ENCODE results near the gene C8B. TPM values are rescaled to one million over a fixed set of nuclear protein-coding genes. Genes with fewer than 3 reads are reported as not detected.

The C8B gene
- total and polyA plus RNA-seq, 2 donors (not counting 1 experiment from before 2014, with no cell fraction given) = not detected

GRCh38 chr1:56958526-56958925 is 7.3 kb downstream of the C8B start:
- no peak overlapping the region for H3K27ac Mint-ChIP-seq
- H3K4me3 ChIP-seq (ENCODE audit: control extremely low read depth in 1 of 5, extremely low read depth in 1 of 5, insufficient read depth in 1 of 5, low read depth in 2 of 5, low read length in 4 of 5) = no peak overlapping the region
- H3K79me2 ChIP-seq (ENCODE audit: control insufficient read depth, insufficient read depth, low read length) = no peaks in the 10 kb centered on the region
- H3K4me2 ChIP-seq (replicated peaks; ENCODE audit: low read depth, low read length, poor library complexity, severe bottlenecking) = no peak overlapping the region
- no peak overlapping the region for H3K27ac ChIP-seq (ENCODE audit: low read length in 2 of 2)
- TF ChIP-seq EZH2 (IDR thresholded peaks at IDR 0.05; ENCODE audit: borderline replicate concordance, insufficient read depth, low read depth, low read length, poor library complexity, severe bottlenecking) (no peak), CTCF (IDR thresholded peaks at IDR 0.05) (no peak)
- intact Hi-C loops (cut with micrococcal nuclease) = no loop called here
- DNase-seq (no peak), ATAC-seq (ENCODE audit: low read depth) (no peak)
- ChIA-PET POLR2A (no interaction called here), CTCF (no interaction called here)
- no peaks in the 10 kb centered on the region for H3K9me3 ChIP-seq (ENCODE audit: control extremely low read depth in 1 of 3, control insufficient read depth in 2 of 3, insufficient read depth in 1 of 3, low read length in 2 of 3)
- no peak overlapping the region for H3K4me3 Mint-ChIP-seq
- H3K9ac ChIP-seq (ENCODE audit: low read length) = no peak overlapping the region
- no peaks in the 10 kb centered on the region for H3K9me3 Mint-ChIP-seq (ENCODE audit: insufficient read depth)
- no peaks in the 10 kb centered on the region for H3K4me1 ChIP-seq (ENCODE audit: control insufficient read depth in 2 of 2, insufficient read depth in 2 of 2, low read length in 2 of 2)
- WGBS (ENCODE audit: insufficient coverage) = no CpG with 5 or more reads among the region's 2 CpGs
- no peaks in the 10 kb centered on the region for H4K20me1 ChIP-seq (ENCODE audit: control insufficient read depth, insufficient read depth, low read length, poor library complexity, severe bottlenecking)
- no peak overlapping the region for H2AFZ ChIP-seq (ENCODE audit: insufficient read depth, low read depth, low read length, poor library complexity, severe bottlenecking)
- no peaks in the 10 kb centered on the region for H3K27me3 ChIP-seq (replicated peaks in 1 of 4; ENCODE audit: control extremely low read depth in 1 of 4, control insufficient read depth in 3 of 4, insufficient read depth in 4 of 4, low read length in 3 of 4)
- no peaks in the 10 kb centered on the region for H3K36me3 ChIP-seq (replicated peaks in 1 of 2; ENCODE audit: control extremely low read depth in 1 of 2, control insufficient read depth in 1 of 2, extremely low read depth in 1 of 2, insufficient read depth in 2 of 2, low read length in 1 of 2)
- H3K27me3 Mint-ChIP-seq = peaks cover 16% of the 10 kb centered on the region
- no peaks in the 10 kb centered on the region for H3K4me1 Mint-ChIP-seq

- CTCF ChIA-PET = no interaction called here
- 81% methylated on average over 2 of the region's 3 CpGs for WGBS (ENCODE audit: insufficient coverage)
- H3K27me3 Mint-ChIP-seq = peaks cover 16% of the 10 kb centered on the region
Measured at GRCh38 chr1:56957931-56958330, 7.9 kb downstream of the C8B start.

More at GRCh38 chr1:56957931-56958330, 7.9 kb downstream of the C8B start:
- no peak overlapping the region for H3K4me3 Mint-ChIP-seq
- Histone ChIP-seq H3K36me3 (replicated peaks in 1 of 2; ENCODE audit: control extremely low read depth in 1 of 2, control insufficient read depth in 1 of 2, extremely low read depth in 1 of 2, insufficient read depth in 2 of 2, low read length in 1 of 2) (no peaks in the 10 kb centered on the region), H3K9me3 (ENCODE audit: control extremely low read depth in 1 of 3, control insufficient read depth in 2 of 3, insufficient read depth in 1 of 3, low read length in 2 of 3) (no peaks in the 10 kb centered on the region), H3K4me1 (ENCODE audit: control insufficient read depth in 2 of 2, insufficient read depth in 2 of 2, low read length in 2 of 2) (no peaks in the 10 kb centered on the region), H3K79me2 (ENCODE audit: control insufficient read depth, insufficient read depth, low read length) (no peaks in the 10 kb centered on the region), H2AFZ (ENCODE audit: insufficient read depth, low read depth, low read length, poor library complexity, severe bottlenecking) (no peak overlapping the region), H3K4me2 (replicated peaks; ENCODE audit: low read depth, low read length, poor library complexity, severe bottlenecking) (no peak overlapping the region), H3K4me3 (ENCODE audit: control extremely low read depth in 1 of 5, extremely low read depth in 1 of 5, insufficient read depth in 1 of 5, low read depth in 2 of 5, low read length in 4 of 5) (no peak overlapping the region), H4K20me1 (ENCODE audit: control insufficient read depth, insufficient read depth, low read length, poor library complexity, severe bottlenecking) (no peaks in the 10 kb centered on the region), H3K9ac (ENCODE audit: low read length) (no peak overlapping the region), H3K27ac (ENCODE audit: low read length in 2 of 2) (no peak overlapping the region), H3K27me3 (replicated peaks in 1 of 4; ENCODE audit: control extremely low read depth in 1 of 4, control insufficient read depth in 3 of 4, insufficient read depth in 4 of 4, low read length in 3 of 4) (no peaks in the 10 kb centered on the region)
- DNase-seq (no peak), ATAC-seq (ENCODE audit: low read depth) (no peak)
- intact Hi-C loops (cut with micrococcal nuclease) = no loop called here
- no peak overlapping the region for H3K27ac Mint-ChIP-seq
- TF ChIP-seq EZH2 (IDR thresholded peaks at IDR 0.05; ENCODE audit: borderline replicate concordance, insufficient read depth, low read depth, low read length, poor library complexity, severe bottlenecking) (no peak), CTCF (IDR thresholded peaks at IDR 0.05) (no peak)
- no peaks in the 10 kb centered on the region for H3K9me3 Mint-ChIP-seq (ENCODE audit: insufficient read depth)
- H3K4me1 Mint-ChIP-seq = no peaks in the 10 kb centered on the region
- POLR2A ChIA-PET = no interaction called here

Measured in B cell (primary cell).